IgD-negative memory B cell (primary cell): Measurements from ENCODE around the gene KCP. TPM values are rescaled to one million over a fixed set of nuclear protein-coding genes. Genes with fewer than 3 reads are reported as not detected.
"Not testable (repeated sequence)": the region's sequence is repeated elsewhere in the genome, so short reads cannot be mapped to it uniquely, and the experiment has no call there.

ENCODE experiments used
- H3K27ac Mint-ChIP-seq, 3 donors: one replicate each; pipeline ENCODE4 v1.8.0; 2020 to 2022; ENCODE audit warnings: mild to moderate bottlenecking in 3 of 3, mixed read lengths in 3 of 3, moderate library complexity in 1 of 3
- H3K27me3 Mint-ChIP-seq: one replicate; pipeline ENCODE4 v1.8.0; 2021; ENCODE audit warnings: mixed read lengths
- H3K36me3 Mint-ChIP-seq: one replicate; pipeline ENCODE4 v1.8.0; 2020; ENCODE audit warnings: mild to moderate bottlenecking, mixed read lengths
- H3K4me1 Mint-ChIP-seq, 3 donors: one replicate each; pipeline ENCODE4 v1.8.0; 2020 to 2022; ENCODE audit warnings: mixed read lengths in 3 of 3, mild to moderate bottlenecking in 1 of 3
- H3K4me3 Mint-ChIP-seq, 4 donors: one replicate each; pipeline ENCODE4 v1.8.0; 2020 to 2022; ENCODE audit warnings: mild to moderate bottlenecking in 4 of 4, mixed read lengths in 4 of 4, moderate library complexity in 3 of 4
- H3K9me3 Mint-ChIP-seq, 3 donors: one replicate each; pipeline ENCODE4 v1.8.0; 2020 to 2021; ENCODE audit warnings: mixed read lengths in 3 of 3, mild to moderate bottlenecking in 1 of 3
- polyA plus RNA-seq: library from polyadenylated mRNA; unstranded; fragments of 300-500 nt; fragmentation: Illumina TruSeq; gene quantifications from one replicate; pipeline ENCODE4 v1.2.3, GENCODE V29; 2021

KCP gene
- polyA plus RNA-seq, 1 donor from 2014 or later, result 0.26 TPM

DNA sequence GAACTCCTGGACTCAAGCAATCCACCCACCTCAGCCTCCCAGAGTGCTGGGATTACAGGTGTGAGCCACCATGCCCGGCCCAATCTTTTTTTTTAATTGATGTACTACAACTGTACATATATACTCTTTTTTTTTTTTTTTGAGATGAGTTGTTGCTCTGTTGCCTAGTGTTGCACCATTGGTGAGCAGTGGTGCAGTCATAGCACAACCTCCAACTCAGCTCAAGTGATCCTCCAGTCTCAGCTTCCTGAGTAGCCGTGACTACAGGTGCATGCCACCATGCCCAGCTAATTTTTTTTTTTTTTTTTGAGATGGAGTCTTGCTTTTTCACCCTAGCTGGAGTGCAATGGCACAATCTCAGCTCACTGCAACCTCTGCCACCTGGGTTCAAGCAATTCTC lies 32.7 kb upstream of the KCP start:
- H3K4me3 Mint-ChIP-seq, result peak overlapping the region in 1 of 4 donors; percentile 26
- not testable (repeated sequence) for H3K27me3 Mint-ChIP-seq, H3K36me3 Mint-ChIP-seq, H3K9me3 Mint-ChIP-seq
- peak overlapping the region in 1 of 3 donors; percentile 32 for H3K27ac Mint-ChIP-seq
- peaks cover 19 to 31% (median 24%) of the 10 kb centered on the region in 3 donors for H3K4me1 Mint-ChIP-seq

DNA sequence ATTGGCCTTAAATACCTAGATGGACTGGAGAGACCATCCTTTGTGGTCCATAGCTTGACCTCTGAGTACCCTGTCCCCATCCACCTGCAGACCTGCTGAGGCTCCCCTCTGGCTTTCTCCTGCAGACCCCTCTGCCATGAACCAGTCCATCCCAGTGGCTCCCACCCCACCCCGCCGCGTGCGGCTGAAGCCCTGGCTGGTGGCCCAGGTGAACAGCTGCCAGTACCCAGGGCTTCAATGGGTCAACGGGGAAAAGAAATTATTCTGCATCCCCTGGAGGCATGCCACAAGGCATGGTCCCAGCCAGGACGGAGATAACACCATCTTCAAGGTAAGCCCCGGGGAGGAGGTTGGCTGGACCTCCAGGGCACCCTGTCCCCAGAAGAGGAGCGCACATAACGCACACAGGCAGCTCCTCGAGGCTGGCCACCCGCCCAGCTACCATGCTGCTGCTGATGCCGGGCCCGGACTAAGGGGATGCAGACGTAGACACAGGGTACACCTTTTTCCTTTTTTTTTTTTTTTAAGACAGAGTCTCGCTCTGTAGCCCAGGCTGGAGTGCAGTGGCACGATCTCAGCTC lies 31.5 kb upstream of the KCP start:
- H3K4me3 Mint-ChIP-seq, result peak overlapping the region in 2 of 4 donors; percentile 17 to 97

DNA sequence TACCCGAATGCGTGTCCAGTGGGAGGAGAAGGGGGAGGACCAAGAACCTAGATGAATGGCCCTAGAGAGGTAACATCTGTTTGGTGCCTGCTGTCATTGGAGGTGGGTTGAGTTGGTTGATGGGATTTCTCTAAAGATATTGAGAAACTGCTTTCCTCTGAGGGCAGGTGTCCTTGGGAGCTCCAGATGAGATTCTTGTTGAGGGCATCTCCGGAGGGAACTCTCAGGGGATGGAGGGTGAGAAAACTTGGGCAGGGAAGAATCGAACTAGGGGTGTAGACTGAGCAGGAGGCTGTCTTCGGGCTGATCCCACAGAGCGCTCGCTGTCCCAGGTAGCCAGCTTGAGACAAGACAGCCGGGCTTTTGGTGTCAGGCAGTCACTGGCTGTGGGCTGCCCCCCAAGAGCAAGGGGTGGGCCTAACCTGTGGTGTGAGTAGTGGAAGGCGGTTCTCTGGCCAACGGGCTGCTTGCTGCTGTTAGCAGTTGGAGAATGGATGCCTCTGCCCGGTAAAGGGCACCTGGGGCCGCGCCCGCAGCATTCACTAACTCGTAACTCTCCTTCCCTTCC lies 30.9 kb upstream of the KCP start:
- Mint-ChIP-seq H3K4me3 (peak overlapping the region; percentile 96 to 100 (median 97)), H3K4me1 (peaks cover 27 to 32% (median 31%) of the 10 kb centered on the region in 3 donors), H3K36me3 (peaks cover 2% of the 10 kb centered on the region), H3K27me3 (no peaks in the 10 kb centered on the region), H3K9me3 (no peaks in the 10 kb centered on the region), H3K27ac (peak overlapping the region; percentile 97 to 98 (median 97))

More for the DNA sequence above, 31.5 kb upstream of the KCP start:
- Mint-ChIP-seq H3K9me3 (no peaks in the 10 kb centered on the region), H3K4me1 (peaks cover 23 to 31% (median 27%) of the 10 kb centered on the region in 3 donors), H3K27me3 (no peaks in the 10 kb centered on the region), H3K27ac (peak overlapping the region in 2 of 3 donors; percentile 97), H3K36me3 (peaks cover 2% of the 10 kb centered on the region)

DNA sequence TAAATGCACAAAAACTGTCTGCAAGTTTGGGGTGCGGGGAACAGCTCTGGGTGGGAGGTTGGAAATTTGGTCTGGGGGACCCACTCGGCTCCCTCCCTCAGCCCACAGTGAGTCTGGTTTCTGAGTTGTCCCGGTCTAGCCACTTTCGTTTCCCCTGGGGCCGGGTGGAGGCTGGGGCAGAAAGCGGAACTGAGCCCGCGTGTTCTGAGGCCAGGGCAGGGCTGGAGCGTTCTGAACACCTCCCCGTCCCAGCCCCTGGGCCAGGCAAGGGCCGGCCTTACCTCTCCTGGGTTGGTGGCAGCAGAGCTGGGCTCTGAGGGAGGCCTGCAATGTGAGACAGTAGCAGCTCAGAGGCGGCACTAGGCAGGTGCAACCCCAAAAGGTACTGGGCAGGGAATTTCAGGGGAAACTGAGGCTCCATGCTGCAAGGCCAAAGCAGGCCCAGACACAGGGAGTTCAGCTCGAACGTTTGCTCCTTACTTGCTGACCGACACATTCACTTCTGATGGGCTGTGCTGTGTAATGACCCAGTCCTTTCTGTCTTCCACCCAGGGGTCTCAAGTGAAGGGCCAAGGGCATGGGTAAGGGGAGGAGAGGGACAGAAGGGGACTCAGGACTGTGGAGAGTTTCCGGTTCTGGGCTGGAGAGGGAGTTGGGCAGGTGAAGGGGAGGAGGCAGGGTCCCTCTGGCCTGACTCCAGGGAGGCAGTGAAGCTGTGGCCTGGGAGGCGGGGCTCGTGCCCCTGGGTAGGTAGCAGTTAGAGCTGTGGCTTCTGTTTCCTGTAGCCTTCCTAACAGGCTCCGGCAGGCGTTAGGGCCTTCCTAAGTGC lies 30.2 kb upstream of the KCP start:
- Mint-ChIP-seq H3K36me3 (peaks cover 2% of the 10 kb centered on the region), H3K4me1 (peaks cover 27 to 34% (median 31%) of the 10 kb centered on the region in 3 donors)

DNA sequence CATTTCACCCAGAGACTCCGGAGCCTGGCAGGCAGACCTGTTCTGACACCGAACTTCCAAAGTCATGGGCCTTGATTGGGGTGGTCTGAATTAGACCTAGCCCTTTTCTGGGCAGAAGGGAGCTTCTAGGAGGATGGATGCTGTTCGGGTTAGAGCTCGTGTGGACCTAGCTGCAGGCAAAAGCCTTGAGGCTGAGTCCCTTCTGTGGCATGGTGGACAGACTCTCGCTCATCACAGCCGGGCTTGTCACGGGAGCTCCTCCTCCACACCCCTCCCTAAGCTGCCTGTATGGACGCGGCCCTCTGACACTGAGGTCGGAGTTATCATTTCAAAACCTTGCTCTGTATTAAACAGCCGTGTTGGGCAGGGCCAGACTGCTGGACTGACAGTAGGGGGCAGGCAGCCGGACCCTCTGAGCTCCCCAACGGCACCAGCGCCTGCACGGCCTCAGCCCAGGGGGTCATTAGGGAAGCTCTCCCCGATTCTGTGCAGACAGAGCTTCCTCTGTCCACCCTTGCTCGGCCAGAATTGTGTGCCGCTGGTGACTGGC lies 29.4 kb upstream of the KCP start:
- Mint-ChIP-seq H3K4me3 (peak overlapping the region; percentile 96 to 100 (median 97)), H3K4me1 (peaks cover 33 to 40% (median 38%) of the 10 kb centered on the region in 3 donors), H3K27me3 (no peaks in the 10 kb centered on the region), H3K36me3 (peaks cover 2% of the 10 kb centered on the region), H3K9me3 (no peaks in the 10 kb centered on the region), H3K27ac (peak overlapping the region; percentile 97 to 98 (median 97))

More for the DNA sequence above, 30.2 kb upstream of the KCP start:
- Mint-ChIP-seq H3K4me3 (peak overlapping the region; percentile 96 to 100 (median 97)), H3K27ac (peak overlapping the region; percentile 97 to 98 (median 97)), H3K9me3 (no peaks in the 10 kb centered on the region), H3K27me3 (no peaks in the 10 kb centered on the region)

DNA sequence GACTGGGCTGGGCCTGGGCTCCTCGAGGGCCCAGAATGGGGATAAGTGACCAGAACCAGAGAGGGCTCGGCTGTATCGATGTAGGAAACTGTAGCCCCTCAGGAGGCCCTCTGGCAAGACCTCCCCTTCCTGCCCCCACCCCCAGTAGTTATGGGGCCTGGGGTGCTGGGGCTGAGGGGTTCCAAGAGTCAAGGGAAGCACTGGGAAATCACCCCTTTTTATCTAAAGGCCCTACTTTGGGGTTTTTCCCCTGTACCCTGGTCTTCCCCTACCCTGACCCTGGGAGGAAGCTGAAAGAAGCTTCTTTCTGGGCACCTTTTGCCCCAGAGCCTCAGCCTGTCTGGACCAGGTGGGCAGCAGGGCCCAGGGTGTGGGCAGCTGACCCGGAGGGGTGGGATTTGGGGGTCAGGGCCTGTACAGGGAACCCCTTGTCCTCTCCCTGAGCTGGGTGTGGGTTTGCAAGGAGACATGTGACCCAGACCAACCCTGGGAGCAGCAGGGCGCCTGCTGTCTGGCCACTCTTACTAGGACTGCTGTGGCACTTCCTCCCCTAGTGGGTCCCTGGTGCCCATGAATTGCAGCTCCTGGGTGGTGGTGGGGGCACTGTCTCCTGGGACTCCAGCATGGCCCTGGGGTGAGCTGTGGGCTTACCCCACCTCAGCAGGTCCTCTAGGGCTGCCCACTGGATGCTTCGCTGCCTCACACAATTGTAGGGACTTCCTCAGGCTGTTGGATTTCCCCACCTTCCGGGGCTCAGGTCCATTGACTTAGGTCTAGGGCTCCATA lies 28.8 kb upstream of the KCP start:
- peak overlapping the region; percentile 97 to 98 (median 97) for H3K27ac Mint-ChIP-seq
- no peaks in the 10 kb centered on the region for H3K9me3 Mint-ChIP-seq
- H3K4me3 Mint-ChIP-seq, result peak overlapping the region; percentile 96 to 100 (median 97)
- peaks cover 33 to 46% (median 40%) of the 10 kb centered on the region in 3 donors for H3K4me1 Mint-ChIP-seq
- H3K36me3 Mint-ChIP-seq, result no peaks in the 10 kb centered on the region
- H3K27me3 Mint-ChIP-seq, result no peaks in the 10 kb centered on the region

DNA sequence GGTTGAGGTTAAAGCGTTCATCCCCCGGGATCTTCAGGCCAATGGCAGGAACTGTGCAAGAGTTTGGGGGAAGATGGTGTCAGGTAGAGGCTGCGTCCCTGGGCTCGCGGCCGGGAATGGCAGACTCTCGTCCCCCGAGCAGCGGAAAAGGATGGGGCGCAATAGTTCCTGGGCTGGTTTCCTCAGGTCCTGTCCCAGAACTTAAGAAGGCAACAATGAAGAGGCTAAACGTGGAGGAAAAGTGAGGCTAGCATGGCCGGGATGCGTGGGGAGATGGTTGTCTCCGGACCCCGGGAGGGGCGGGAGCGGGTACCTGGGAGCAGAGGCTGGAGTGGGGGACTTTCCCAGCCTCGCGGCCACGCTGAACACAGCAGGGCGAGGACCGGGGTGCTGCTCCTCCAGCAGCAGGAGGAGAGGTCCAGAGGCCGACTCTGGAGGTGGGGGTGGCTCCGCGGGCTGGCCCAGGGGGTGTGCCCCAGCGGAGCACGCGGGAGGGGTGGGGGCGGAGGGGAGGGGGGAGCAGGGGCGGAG lies 28.1 kb upstream of the KCP start:
- peaks cover 37 to 51% (median 44%) of the 10 kb centered on the region in 3 donors for H3K4me1 Mint-ChIP-seq
- H3K9me3 Mint-ChIP-seq, result no peaks in the 10 kb centered on the region
- H3K27ac Mint-ChIP-seq, result peak overlapping the region; percentile 97 to 98 (median 97)
- peak overlapping the region; percentile 96 to 100 (median 97) for H3K4me3 Mint-ChIP-seq
- no peaks in the 10 kb centered on the region for H3K27me3 Mint-ChIP-seq
- no peaks in the 10 kb centered on the region for H3K36me3 Mint-ChIP-seq

DNA sequence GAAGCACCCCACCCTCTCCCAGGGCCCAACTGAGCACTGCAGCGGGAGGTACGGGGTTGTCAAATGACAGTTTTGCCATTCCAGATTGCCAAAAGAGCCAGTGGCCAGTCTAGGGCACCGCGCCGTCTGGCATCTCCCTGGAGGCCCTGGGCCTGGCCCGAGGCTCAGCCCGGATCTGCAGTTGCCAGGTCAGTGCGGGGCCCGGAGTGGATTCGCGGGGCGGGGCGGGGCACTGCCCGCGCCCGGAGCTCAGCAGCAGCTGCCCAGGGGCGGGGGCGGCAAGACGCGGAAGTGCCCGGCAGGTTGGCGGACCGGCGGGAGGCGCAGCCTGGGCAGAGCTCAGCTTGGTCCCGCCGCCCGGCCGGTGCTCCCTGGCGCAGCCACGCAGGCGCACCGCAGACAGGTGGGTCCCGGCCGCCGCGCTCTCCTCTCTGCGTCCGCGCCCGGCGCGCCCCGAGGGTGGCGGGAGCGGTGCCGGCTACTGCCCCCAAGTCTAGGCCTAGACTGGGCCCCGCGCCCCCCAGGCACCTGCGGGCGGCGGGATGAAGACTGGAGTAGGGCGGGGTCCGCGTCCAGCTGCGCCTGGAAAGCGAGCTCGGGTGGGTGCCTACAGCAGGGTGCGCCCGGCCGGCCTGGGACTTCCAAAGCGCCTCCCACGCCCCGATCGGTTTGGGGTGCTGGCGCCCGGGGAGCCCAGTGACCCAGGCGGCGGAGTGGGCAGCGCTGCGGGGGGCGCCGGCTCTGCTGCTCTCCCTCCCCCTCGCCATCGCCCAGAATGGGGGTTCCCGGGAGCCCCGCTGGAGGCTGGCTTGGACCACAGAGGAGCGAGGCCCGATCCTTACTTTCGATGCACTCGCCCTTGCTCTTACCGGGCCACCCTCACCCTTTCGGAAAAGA lies 27.4 kb upstream of the KCP start, which contains the start of gene IRF5:
TSS of gene IRF5 (plus strand) at position 281 of the 897 bp plus-strand sequence. CDS start 4,155 bp downstream, outside the sequence.
- Mint-ChIP-seq H3K4me1 (peaks cover 44 to 57% (median 51%) of the 10 kb centered on the region in 3 donors), H3K27me3 (peaks cover 1% of the 10 kb centered on the region), H3K27ac (peak within 1 kb of the TSS; percentile 97 to 98 (median 97)), H3K36me3 (peaks cover 2% of the 10 kb centered on the region), H3K9me3 (no peaks in the 10 kb centered on the region), H3K4me3 (peak within 1 kb of the TSS; percentile 96 to 100 (median 97))

DNA sequence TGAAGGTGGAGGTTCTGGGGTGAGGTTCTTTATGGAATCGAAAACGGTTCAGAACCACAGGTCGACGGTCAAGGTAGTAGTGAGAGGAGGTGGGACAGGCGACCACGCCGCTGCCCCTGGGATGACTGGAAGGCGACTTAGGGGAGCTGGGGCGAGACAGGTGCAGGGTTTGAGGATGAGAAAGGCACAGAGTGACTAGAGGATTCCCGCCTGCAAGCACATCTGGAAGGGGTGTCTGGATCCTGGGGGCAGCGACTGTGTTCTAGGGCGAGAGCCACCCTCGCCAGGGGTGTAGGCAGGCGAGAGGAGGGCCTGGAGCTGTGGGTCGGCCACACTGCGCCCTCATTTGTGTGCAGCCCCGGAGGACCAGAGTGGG lies 26.8 kb upstream of the KCP start:
- H3K36me3 Mint-ChIP-seq, result peaks cover 2% of the 10 kb centered on the region
- peak overlapping the region; percentile 19 to 72 (median 68) for H3K27ac Mint-ChIP-seq
- H3K27me3 Mint-ChIP-seq, result peaks cover 1% of the 10 kb centered on the region
- peak overlapping the region; percentile 80 to 97 (median 94) for H3K4me3 Mint-ChIP-seq
- no peaks in the 10 kb centered on the region for H3K9me3 Mint-ChIP-seq
- peaks cover 50 to 62% (median 51%) of the 10 kb centered on the region in 3 donors for H3K4me1 Mint-ChIP-seq

DNA sequence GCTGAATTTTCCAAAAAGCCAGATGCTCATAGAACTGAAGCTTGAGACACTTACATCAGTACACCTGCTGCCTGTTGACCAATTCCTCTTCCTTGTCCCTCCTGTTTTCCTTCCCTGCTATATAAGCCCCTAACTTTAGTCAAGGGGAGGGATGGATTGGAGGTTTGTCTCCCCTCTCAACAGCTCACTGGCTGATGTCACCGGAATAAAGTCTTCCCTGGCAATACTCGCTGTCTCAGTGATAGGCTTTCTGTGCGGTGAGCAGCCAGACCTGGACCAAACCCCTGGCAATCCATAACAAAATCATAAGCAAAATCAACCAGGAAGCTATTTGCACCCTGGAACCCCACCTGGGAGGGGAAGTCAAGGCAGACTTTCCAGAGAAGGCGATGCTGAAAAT lies 26.3 kb upstream of the KCP start:
- H3K4me1 Mint-ChIP-seq, result peaks cover 50 to 62% (median 51%) of the 10 kb centered on the region in 3 donors
- H3K4me3 Mint-ChIP-seq, result peak overlapping the region; percentile 80 to 97 (median 94)
- H3K36me3 Mint-ChIP-seq, result peaks cover 2% of the 10 kb centered on the region
- peak overlapping the region; percentile 19 to 72 (median 68) for H3K27ac Mint-ChIP-seq
- peaks cover 1% of the 10 kb centered on the region for H3K27me3 Mint-ChIP-seq
- no peaks in the 10 kb centered on the region for H3K9me3 Mint-ChIP-seq

DNA sequence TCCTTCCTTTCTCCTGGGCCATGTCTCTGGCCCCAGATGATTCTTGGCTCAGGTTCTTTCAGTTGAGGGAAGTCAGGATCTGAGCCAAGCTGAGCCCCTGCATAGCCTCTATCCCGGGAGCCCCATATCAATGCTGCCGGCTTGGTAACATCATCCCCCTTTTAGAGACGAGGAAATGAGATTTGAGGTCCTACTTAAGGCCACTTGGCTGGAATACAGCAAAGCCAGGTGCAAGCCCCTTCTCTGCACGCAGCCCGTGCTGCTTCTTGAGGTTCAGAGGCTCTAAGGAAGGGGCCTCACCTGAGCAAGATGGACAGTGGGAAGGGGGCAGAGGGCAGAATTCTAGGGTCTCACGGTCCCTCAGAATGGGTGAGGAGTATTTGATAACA lies 24.8 kb upstream of the KCP start:
- peaks cover 38 to 48% (median 40%) of the 10 kb centered on the region in 3 donors for H3K4me1 Mint-ChIP-seq
- H3K9me3 Mint-ChIP-seq, result no peaks in the 10 kb centered on the region
- peaks cover 2% of the 10 kb centered on the region for H3K36me3 Mint-ChIP-seq
- H3K4me3 Mint-ChIP-seq, result peak overlapping the region; percentile 25 to 95 (median 78)
- H3K27me3 Mint-ChIP-seq, result peaks cover 1% of the 10 kb centered on the region
- peak overlapping the region; percentile 39 to 87 (median 86) for H3K27ac Mint-ChIP-seq

DNA sequence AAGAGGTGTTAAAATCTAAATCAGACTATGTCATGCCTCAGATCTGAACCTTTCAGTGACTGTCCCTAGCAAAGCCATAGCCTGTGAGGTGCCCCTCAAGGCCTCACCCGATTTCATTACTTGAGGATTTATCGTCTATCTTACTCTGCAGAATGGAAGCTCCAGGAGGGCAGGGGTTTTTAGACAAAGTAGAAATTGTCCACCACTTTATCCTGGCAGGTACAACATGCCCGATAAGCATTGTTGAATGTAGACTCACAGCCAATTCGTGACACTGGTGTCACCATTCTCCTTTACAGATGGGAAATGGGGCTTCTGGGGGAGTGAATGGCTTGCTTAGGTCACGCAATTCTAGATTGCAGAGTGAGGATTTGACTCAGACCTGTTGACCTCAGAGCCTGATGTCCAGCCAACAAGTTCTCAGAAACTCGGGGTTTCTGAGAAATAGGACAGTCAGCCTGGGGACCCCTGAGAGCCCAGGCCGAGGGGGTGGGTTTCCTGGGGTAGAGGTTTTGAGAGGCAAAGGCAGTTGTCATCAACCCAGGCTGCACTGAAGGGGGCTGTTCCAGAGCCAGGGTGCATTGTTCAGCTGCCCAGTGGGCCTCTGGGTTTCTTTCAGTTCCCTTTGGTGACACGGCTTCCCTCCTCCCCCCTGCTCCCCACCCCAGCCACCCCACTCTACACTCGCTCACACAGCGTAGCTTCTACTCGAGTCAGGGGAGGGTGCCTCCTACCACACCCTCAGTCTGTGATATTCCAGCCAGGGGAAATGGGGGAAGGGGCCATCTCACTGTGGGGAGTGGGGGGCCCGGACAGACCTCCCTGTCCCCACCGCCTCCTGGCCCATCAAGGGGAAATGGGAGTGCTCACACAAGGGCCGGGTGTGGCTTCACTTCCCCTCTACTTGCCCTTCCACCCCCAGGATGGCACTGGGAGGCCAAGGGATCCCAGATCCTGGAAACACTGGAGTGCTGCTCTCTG lies 24.1 kb upstream of the KCP start:
- H3K4me3 Mint-ChIP-seq, result peak overlapping the region; percentile 25 to 95 (median 78)
- H3K27me3 Mint-ChIP-seq, result peaks cover 1% of the 10 kb centered on the region
- H3K27ac Mint-ChIP-seq, result peak overlapping the region; percentile 67 to 87 (median 86)
- no peaks in the 10 kb centered on the region for H3K9me3 Mint-ChIP-seq
- H3K36me3 Mint-ChIP-seq, result peaks cover 2% of the 10 kb centered on the region
- peaks cover 31 to 42% (median 40%) of the 10 kb centered on the region in 3 donors for H3K4me1 Mint-ChIP-seq
